GM23338 (cell line): ENCODE data around the gene TSACC. TPM values are rescaled to one million over a fixed set of nuclear protein-coding genes. Genes with fewer than 3 reads are reported as not detected.

ENCODE experiments used
- ATAC-seq: fragments of 200-7000 bp; cut with Tn5 transposase; 3 replicates; pipeline ENCODE4 v1.9.1; 2020
- DNase-seq: peaks from one replicate; pipeline ENCODE4 v3.0.0-alpha.2; 2015; ENCODE audit warnings: low spot score
- H2AFZ ChIP-seq: fragments of 200-600 bp; sonication (generic); 2 replicates; pipeline ENCODE4 v1.8.0; 2016; ENCODE audit warnings: antibody characterized with exemption, mild to moderate bottlenecking, moderate library complexity
- H3F3A ChIP-seq: fragments of 200-600 bp; sonication (generic); replicated peaks from 2 replicates; pipeline ENCODE4 v1.8.0; 2017; ENCODE audit warnings: antibody characterized with exemption, mixed run types, low read depth
- H3K27ac ChIP-seq: fragments of 200-600 bp; sonication (generic); 2 replicates; pipeline ENCODE4 v1.6.1; 2016; ENCODE audit warnings: low read depth
- H3K27me3 ChIP-seq: fragments of 200-600 bp; sonication (generic); 2 replicates; pipeline ENCODE4 v1.8.0; 2016; ENCODE audit warnings: mild to moderate bottlenecking, mixed run types, moderate library complexity; ENCODE audit not compliant: insufficient read depth
- H3K36me3 ChIP-seq: fragments of 200-600 bp; sonication (generic); 2 replicates; pipeline ENCODE4 v1.8.0; 2016; ENCODE audit warnings: mild to moderate bottlenecking; ENCODE audit not compliant: insufficient read depth
- H3K4me1 ChIP-seq: fragments of 200-600 bp; sonication (generic); 2 replicates; pipeline ENCODE4 v1.8.0; 2016; ENCODE audit warnings: mild to moderate bottlenecking, moderate library complexity; ENCODE audit not compliant: insufficient read depth
- H3K4me2 ChIP-seq: fragments of 200-600 bp; sonication (generic); 2 replicates; pipeline ENCODE4 v1.7.1; 2017; ENCODE audit warnings: mixed run types
- H3K4me3 ChIP-seq: fragments of 200-600 bp; sonication (generic); 2 replicates; pipeline ENCODE4 v1.6.1; 2016; ENCODE audit warnings: mixed run types
- H3K79me2 ChIP-seq: fragments of 200-600 bp; sonication (generic); replicated peaks from 2 replicates; pipeline ENCODE4 v1.8.0; 2017; ENCODE audit warnings: mild to moderate bottlenecking; ENCODE audit not compliant: insufficient read depth
- H3K9me2 ChIP-seq: fragments of 200-600 bp; sonication (generic); 2 replicates; pipeline ENCODE4 v1.8.0; 2017; ENCODE audit not compliant: insufficient read depth
- H4K20me1 ChIP-seq: fragments of 200-600 bp; sonication (generic); replicated peaks from 2 replicates; pipeline ENCODE4 v1.8.0; 2017; ENCODE audit warnings: mild to moderate bottlenecking; ENCODE audit not compliant: insufficient read depth
- H3K27ac Mint-ChIP-seq: 2 replicates; pipeline ENCODE4 v1.8.0; 2020; ENCODE audit warnings: inconsistent platforms, mild to moderate bottlenecking, moderate library complexity, mixed read lengths
- H3K27me3 Mint-ChIP-seq: 3 replicates; pipeline ENCODE4 v1.8.0; 2022; ENCODE audit warnings: low read depth, mild to moderate bottlenecking, moderate library complexity, mixed read lengths, inconsistent platforms; ENCODE audit not compliant: insufficient read depth, poor library complexity
- H3K36me3 Mint-ChIP-seq: 3 replicates; pipeline ENCODE4 v1.8.0; 2021; ENCODE audit warnings: low read depth, mild to moderate bottlenecking, inconsistent platforms, moderate library complexity, mixed read lengths
- H3K4me1 Mint-ChIP-seq: 3 replicates; pipeline ENCODE4 v1.8.0; 2020; ENCODE audit warnings: mild to moderate bottlenecking, inconsistent platforms, mixed read lengths
- H3K4me3 Mint-ChIP-seq: 3 replicates; pipeline ENCODE4 v1.8.0; 2021; ENCODE audit warnings: moderate library complexity, mild to moderate bottlenecking, inconsistent platforms, mixed read lengths
- H3K9me3 Mint-ChIP-seq: 3 replicates; pipeline ENCODE4 v1.8.0; 2020; ENCODE audit warnings: moderate library complexity, mild to moderate bottlenecking, inconsistent platforms, mixed read lengths
- EZH2 ChIP-seq: fragments of 200-600 bp; sonication (generic); IDR thresholded peaks from one replicate; pipeline ENCODE4 v1.8.0; 2017; ENCODE audit warnings: antibody characterized with exemption, mild to moderate bottlenecking, low read depth; ENCODE audit not compliant: unreplicated experiment
- JUNB ChIP-seq: IDR thresholded peaks from one replicate; pipeline ENCODE4 v1.6.1; 2016; ENCODE audit warnings: antibody characterized with exemption; ENCODE audit not compliant: unreplicated experiment
- NANOG ChIP-seq: IDR thresholded peaks from 2 replicates; pipeline ENCODE4 v1.6.1; 2016; ENCODE audit warnings: antibody characterized with exemption, borderline replicate concordance
- polyA plus RNA-seq: library from polyadenylated mRNA; unstranded; fragments of >200 nt; fragmentation: Nextera tagmentation; extraction: Ambion mirVana; gene quantifications from 2 replicates; pipeline ENCODE4 v1.2.1, GENCODE V29; 2016
- total RNA-seq: library from RNA; depleted of rRNA; stranded (reverse); fragments of >200 nt; shearing (Covaris generic); gene quantifications from 2 replicates; pipeline ENCODE4 v1.2.3, GENCODE V29; 2014
- TF ChIP-seq, protein P1 (sequence below), 2 experiments: fragments of 200-600 bp in 1 of 2; sonication (generic) in 1 of 2; conservative IDR thresholded peaks; 2 replicates each; pipeline versions ENCODE4 v1.5.1 to v1.6.1; 2016 to 2017; ENCODE audit warnings: antibody characterized with exemption in 2 of 2, low read depth in 2 of 2, mild to moderate bottlenecking in 2 of 2, moderate library complexity in 1 of 2
- TF ChIP-seq, protein P2 (sequence below): IDR thresholded peaks from one replicate; pipeline ENCODE4 v1.6.1; 2018; ENCODE audit warnings: antibody characterized with exemption; ENCODE audit not compliant: unreplicated experiment
- TF ChIP-seq, protein P3 (sequence below): fragments of 250-450 bp; sonication (Bioruptor Pico); IDR thresholded peaks from 2 replicates; pipeline ENCODE4 v1.5.0; 2020; ENCODE audit warnings: mild to moderate bottlenecking, moderate library complexity

TSACC gene
- total and polyA plus RNA-seq, 2 experiments from 2014 or later = 2.5 to 9.8 TPM

DNA sequence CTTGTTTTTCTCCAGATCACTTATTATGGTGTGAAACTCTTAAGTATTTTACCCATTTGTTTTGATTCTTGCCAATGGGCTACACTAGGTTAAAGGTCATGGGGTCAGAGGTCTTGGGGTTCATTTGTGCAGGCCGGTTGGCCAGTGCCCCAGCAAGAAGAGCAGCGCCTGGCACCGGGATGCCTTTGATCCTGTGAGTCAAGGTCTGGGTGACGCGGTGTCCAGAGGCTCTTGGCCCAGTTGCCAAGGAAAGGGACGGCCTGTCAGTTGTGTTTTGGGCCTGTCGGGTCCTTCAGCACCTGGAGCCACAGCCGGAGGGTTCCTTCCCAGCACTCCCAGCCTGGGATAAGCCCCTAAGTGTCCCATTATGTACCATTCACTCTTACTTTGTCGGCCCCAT lies 55.8 kb downstream of the TSACC start:
- Histone ChIP-seq H3K4me3 (no peak overlapping the region), H3K79me2 (no peaks in the 10 kb centered on the region), H3K9me2 (no peaks in the 10 kb centered on the region), H2AFZ (no peak overlapping the region), H3K36me3 (no peaks in the 10 kb centered on the region), H3F3A (peaks cover 13% of the 10 kb centered on the region; the same call in 1 of the 2 replicates), H3K4me1 (peaks cover 37% of the 10 kb centered on the region), H4K20me1 (no peaks in the 10 kb centered on the region), H3K27ac (no peak overlapping the region), H3K4me2 (no peak overlapping the region), H3K27me3 (peaks cover 33% of the 10 kb centered on the region)
- H3K4me1 Mint-ChIP-seq = peaks cover 45% of the 10 kb centered on the region
- no peak overlapping the region for H3K27ac Mint-ChIP-seq
- H3K27me3 Mint-ChIP-seq = peaks cover 39% of the 10 kb centered on the region
- DNase-seq = no peak
- peaks cover 3% of the 10 kb centered on the region for H3K9me3 Mint-ChIP-seq
- peaks cover 5% of the 10 kb centered on the region; the same call in 2 of the 3 replicates for H3K36me3 Mint-ChIP-seq
- no peak for ATAC-seq
- TF ChIP-seq, protein P1, sequence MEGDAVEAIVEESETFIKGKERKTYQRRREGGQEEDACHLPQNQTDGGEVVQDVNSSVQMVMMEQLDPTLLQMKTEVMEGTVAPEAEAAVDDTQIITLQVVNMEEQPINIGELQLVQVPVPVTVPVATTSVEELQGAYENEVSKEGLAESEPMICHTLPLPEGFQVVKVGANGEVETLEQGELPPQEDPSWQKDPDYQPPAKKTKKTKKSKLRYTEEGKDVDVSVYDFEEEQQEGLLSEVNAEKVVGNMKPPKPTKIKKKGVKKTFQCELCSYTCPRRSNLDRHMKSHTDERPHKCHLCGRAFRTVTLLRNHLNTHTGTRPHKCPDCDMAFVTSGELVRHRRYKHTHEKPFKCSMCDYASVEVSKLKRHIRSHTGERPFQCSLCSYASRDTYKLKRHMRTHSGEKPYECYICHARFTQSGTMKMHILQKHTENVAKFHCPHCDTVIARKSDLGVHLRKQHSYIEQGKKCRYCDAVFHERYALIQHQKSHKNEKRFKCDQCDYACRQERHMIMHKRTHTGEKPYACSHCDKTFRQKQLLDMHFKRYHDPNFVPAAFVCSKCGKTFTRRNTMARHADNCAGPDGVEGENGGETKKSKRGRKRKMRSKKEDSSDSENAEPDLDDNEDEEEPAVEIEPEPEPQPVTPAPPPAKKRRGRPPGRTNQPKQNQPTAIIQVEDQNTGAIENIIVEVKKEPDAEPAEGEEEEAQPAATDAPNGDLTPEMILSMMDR (conservative IDR thresholded peaks at IDR 0.05; ENCODE audit: low read depth in 2 of 2) = no peak
- TF ChIP-seq EZH2 (no peak), JUNB (no peak), NANOG (no peak)
- TF ChIP-seq, protein P2, sequence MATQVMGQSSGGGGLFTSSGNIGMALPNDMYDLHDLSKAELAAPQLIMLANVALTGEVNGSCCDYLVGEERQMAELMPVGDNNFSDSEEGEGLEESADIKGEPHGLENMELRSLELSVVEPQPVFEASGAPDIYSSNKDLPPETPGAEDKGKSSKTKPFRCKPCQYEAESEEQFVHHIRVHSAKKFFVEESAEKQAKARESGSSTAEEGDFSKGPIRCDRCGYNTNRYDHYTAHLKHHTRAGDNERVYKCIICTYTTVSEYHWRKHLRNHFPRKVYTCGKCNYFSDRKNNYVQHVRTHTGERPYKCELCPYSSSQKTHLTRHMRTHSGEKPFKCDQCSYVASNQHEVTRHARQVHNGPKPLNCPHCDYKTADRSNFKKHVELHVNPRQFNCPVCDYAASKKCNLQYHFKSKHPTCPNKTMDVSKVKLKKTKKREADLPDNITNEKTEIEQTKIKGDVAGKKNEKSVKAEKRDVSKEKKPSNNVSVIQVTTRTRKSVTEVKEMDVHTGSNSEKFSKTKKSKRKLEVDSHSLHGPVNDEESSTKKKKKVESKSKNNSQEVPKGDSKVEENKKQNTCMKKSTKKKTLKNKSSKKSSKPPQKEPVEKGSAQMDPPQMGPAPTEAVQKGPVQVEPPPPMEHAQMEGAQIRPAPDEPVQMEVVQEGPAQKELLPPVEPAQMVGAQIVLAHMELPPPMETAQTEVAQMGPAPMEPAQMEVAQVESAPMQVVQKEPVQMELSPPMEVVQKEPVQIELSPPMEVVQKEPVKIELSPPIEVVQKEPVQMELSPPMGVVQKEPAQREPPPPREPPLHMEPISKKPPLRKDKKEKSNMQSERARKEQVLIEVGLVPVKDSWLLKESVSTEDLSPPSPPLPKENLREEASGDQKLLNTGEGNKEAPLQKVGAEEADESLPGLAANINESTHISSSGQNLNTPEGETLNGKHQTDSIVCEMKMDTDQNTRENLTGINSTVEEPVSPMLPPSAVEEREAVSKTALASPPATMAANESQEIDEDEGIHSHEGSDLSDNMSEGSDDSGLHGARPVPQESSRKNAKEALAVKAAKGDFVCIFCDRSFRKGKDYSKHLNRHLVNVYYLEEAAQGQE = no peak
- TF ChIP-seq, protein P3, sequence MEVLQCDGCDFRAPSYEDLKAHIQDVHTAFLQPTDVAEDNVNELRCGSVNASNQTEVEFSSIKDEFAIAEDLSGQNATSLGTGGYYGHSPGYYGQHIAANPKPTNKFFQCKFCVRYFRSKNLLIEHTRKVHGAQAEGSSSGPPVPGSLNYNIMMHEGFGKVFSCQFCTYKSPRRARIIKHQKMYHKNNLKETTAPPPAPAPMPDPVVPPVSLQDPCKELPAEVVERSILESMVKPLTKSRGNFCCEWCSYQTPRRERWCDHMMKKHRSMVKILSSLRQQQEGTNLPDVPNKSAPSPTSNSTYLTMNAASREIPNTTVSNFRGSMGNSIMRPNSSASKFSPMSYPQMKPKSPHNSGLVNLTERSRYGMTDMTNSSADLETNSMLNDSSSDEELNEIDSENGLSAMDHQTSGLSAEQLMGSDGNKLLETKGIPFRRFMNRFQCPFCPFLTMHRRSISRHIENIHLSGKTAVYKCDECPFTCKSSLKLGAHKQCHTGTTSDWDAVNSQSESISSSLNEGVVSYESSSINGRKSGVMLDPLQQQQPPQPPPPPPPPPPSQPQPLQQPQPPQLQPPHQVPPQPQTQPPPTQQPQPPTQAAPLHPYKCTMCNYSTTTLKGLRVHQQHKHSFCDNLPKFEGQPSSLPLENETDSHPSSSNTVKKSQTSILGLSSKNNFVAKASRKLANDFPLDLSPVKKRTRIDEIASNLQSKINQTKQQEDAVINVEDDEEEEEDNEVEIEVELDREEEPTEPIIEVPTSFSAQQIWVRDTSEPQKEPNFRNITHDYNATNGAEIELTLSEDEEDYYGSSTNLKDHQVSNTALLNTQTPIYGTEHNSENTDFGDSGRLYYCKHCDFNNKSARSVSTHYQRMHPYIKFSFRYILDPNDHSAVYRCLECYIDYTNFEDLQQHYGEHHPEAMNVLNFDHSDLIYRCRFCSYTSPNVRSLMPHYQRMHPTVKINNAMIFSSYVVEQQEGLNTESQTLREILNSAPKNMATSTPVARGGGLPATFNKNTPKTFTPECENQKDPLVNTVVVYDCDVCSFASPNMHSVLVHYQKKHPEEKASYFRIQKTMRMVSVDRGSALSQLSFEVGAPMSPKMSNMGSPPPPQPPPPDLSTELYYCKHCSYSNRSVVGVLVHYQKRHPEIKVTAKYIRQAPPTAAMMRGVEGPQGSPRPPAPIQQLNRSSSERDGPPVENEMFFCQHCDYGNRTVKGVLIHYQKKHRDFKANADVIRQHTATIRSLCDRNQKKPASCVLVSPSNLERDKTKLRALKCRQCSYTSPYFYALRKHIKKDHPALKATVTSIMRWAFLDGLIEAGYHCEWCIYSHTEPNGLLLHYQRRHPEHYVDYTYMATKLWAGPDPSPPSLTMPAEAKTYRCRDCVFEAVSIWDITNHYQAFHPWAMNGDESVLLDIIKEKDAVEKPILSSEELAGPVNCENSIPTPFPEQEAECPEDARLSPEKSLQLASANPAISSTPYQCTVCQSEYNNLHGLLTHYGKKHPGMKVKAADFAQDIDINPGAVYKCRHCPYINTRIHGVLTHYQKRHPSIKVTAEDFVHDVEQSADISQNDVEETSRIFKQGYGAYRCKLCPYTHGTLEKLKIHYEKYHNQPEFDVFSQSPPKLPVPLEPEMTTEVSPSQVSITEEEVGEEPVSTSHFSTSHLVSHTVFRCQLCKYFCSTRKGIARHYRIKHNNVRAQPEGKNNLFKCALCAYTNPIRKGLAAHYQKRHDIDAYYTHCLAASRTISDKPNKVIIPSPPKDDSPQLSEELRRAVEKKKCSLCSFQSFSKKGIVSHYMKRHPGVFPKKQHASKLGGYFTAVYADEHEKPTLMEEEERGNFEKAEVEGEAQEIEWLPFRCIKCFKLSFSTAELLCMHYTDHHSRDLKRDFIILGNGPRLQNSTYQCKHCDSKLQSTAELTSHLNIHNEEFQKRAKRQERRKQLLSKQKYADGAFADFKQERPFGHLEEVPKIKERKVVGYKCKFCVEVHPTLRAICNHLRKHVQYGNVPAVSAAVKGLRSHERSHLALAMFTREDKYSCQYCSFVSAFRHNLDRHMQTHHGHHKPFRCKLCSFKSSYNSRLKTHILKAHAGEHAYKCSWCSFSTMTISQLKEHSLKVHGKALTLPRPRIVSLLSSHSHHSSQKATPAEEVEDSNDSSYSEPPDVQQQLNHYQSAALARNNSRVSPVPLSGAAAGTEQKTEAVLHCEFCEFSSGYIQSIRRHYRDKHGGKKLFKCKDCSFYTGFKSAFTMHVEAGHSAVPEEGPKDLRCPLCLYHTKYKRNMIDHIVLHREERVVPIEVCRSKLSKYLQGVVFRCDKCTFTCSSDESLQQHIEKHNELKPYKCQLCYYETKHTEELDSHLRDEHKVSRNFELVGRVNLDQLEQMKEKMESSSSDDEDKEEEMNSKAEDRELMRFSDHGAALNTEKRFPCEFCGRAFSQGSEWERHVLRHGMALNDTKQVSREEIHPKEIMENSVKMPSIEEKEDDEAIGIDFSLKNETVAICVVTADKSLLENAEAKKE (CRISPR knock-in tag) = no peak
- H3K4me3 Mint-ChIP-seq = no peak overlapping the region
